D721Med (cell line): ENCODE data around the gene BCL2L11.

Source experiments
- DNase-seq: peaks from one replicate; pipeline ENCODE4 v3.0.0; 2011; ENCODE audit warnings: low spot score; ENCODE audit not compliant: insufficient read length
- FAIRE-seq: peaks from 2 replicates; lab custom pipeline; 2011; peaks lifted over from hg19 to GRCh38; lab: Jason Lieb, UNC
- CTCF ChIP-seq: IDR thresholded peaks from 2 replicates; pipeline ENCODE4 v1.5.1; 2012; ENCODE audit warnings: mild to moderate bottlenecking, control low read depth; ENCODE audit not compliant: insufficient read depth; ENCODE audit errors: missing control alignments

Gene BCL2L11

GRCh38 chr2:111164078-111164477 lies 43.4 kb downstream of the BCL2L11 start:
- no peak for TF ChIP-seq CTCF
- FAIRE-seq (no peak), DNase-seq (no peak)

- FAIRE-seq (no peak), DNase-seq (no peak)
- no peak for TF ChIP-seq CTCF
Measured at GRCh38 chr2:111165084-111165483, 44.4 kb downstream of the BCL2L11 start.

GRCh38 chr2:111166115-111166514 lies 45.4 kb downstream of the BCL2L11 start:
- no peak for DNase-seq
- TF ChIP-seq CTCF = no peak
- FAIRE-seq = no peak

GRCh38 chr2:111167076-111167862 lies 46.6 kb downstream of the BCL2L11 start:
- DNase-seq = no peak
- TF ChIP-seq CTCF = no peak
- no peak for FAIRE-seq

- FAIRE-seq (no peak), DNase-seq (no peak)
- TF ChIP-seq CTCF = no peak
Measured at GRCh38 chr2:111167863-111168162, 47.1 kb downstream of the BCL2L11 start.

- TF ChIP-seq CTCF = no peak
- FAIRE-seq (no peak), DNase-seq (no peak)
Measured at GRCh38 chr2:111168528-111169239, 48.0 kb downstream of the BCL2L11 start.

- DNase-seq = no peak
- TF ChIP-seq CTCF = no peak
- FAIRE-seq = no peak
Measured at GRCh38 chr2:111169268-111169667, 48.6 kb downstream of the BCL2L11 start.
